Glutamatergic neuron (in vitro differentiated cells): ENCODE measurements around the gene GJA3. TPM values are rescaled to one million over a fixed set of nuclear protein-coding genes. Genes with fewer than 3 reads are reported as not detected.

Experiments
- DNase-seq: peaks from one replicate; pipeline ENCODE4 v3.0.0; 2022
- H3K27ac Mint-ChIP-seq: one replicate; pipeline ENCODE4 v1.8.0; 2020; ENCODE audit warnings: mild to moderate bottlenecking, mixed read lengths, inconsistent platforms; ENCODE audit not compliant: unreplicated experiment
- H3K27me3 Mint-ChIP-seq: one replicate; pipeline ENCODE4 v1.8.0; 2020; ENCODE audit warnings: mild to moderate bottlenecking, moderate library complexity, mixed read lengths, inconsistent platforms; ENCODE audit not compliant: unreplicated experiment
- H3K36me3 Mint-ChIP-seq: one replicate; pipeline ENCODE4 v1.8.0; 2020; ENCODE audit warnings: mild to moderate bottlenecking, mixed read lengths, inconsistent platforms; ENCODE audit not compliant: unreplicated experiment
- H3K4me1 Mint-ChIP-seq: one replicate; pipeline ENCODE4 v1.8.0; 2020; ENCODE audit warnings: mild to moderate bottlenecking, low read depth, mixed read lengths, inconsistent platforms; ENCODE audit not compliant: unreplicated experiment
- H3K4me3 Mint-ChIP-seq: one replicate; pipeline ENCODE4 v1.8.0; 2020; ENCODE audit warnings: mild to moderate bottlenecking, mixed read lengths, inconsistent platforms; ENCODE audit not compliant: unreplicated experiment
- H3K9me3 Mint-ChIP-seq: one replicate; pipeline ENCODE4 v1.8.0; 2020; ENCODE audit warnings: mild to moderate bottlenecking, moderate library complexity, mixed read lengths, inconsistent platforms; ENCODE audit not compliant: unreplicated experiment
- total RNA-seq: library from RNA; stranded (reverse); fragmentation: NEBNext Ultra II Directional; extraction: Animal tissue kit (Norgen Biotek cat#: 25700); gene quantifications from one replicate; pipeline ENCODE4 v1.2.1, GENCODE V29; 2021; ENCODE audit not compliant: unreplicated experiment
- TF ChIP-seq, protein P1 (sequence below): fragments of 200-600 bp; sonication (generic); IDR thresholded peaks from one replicate; pipeline ENCODE4 v1.5.0; 2021; ENCODE audit not compliant: partially characterized antibody, unreplicated experiment

The GJA3 gene
- total RNA-seq, 1 donor from 2014 or later, result not detected

DNA sequence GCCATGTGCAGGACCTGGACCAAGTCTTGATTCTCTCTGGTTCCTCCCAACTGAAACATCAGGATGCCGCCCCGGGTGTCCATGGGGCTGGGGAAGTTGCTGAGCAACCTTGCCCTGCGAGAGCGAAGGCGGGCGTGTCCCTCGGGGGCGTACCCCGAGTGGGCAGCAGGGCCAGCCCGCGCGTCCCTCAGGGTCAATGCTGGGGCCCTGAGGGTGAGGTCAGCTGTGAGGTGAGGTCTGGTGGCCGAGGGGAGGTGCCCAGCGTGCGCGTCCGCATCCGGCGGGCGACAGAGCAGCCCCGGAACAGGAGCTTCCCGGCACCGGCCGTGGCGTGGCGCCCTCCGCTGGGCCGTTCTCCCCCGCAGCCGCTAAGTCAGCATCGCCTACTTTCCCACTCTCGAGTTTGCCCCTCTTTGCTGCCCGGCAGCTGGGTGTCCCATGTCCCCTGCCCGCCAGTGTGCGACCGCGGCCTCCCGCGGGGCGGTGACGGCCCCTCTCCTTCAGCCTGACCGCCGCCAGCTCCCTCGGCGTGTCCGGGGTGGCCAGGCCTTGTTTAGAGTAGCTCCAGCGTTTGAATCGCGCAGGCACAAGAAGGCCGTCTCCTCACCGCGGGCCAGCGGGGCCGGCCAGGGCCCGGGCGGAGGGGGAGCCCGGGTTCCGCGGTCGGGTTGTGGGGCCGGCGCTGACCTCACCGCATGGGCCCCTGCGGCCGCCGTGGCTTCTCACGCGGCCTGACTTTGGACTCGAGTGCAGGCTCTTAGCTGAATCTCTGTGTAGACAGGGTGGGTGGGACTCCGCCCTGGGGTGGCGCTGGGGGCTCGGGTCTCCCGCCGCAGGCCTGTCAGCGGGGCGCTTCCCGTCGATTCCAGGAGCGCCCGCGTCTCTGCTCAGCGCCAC, 33.0 kb downstream of the GJA3 start:
- Mint-ChIP-seq H3K27me3 (peaks cover 7% of the 10 kb centered on the region), H3K4me1 (no peaks in the 10 kb centered on the region), H3K36me3 (no peaks in the 10 kb centered on the region), H3K4me3 (peak overlapping the region; percentile 60), H3K27ac (no peak overlapping the region), H3K9me3 (no peaks in the 10 kb centered on the region)
- DNase-seq, result peak; percentile 72
- TF ChIP-seq, protein P1, sequence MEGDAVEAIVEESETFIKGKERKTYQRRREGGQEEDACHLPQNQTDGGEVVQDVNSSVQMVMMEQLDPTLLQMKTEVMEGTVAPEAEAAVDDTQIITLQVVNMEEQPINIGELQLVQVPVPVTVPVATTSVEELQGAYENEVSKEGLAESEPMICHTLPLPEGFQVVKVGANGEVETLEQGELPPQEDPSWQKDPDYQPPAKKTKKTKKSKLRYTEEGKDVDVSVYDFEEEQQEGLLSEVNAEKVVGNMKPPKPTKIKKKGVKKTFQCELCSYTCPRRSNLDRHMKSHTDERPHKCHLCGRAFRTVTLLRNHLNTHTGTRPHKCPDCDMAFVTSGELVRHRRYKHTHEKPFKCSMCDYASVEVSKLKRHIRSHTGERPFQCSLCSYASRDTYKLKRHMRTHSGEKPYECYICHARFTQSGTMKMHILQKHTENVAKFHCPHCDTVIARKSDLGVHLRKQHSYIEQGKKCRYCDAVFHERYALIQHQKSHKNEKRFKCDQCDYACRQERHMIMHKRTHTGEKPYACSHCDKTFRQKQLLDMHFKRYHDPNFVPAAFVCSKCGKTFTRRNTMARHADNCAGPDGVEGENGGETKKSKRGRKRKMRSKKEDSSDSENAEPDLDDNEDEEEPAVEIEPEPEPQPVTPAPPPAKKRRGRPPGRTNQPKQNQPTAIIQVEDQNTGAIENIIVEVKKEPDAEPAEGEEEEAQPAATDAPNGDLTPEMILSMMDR, result no peak

DNA sequence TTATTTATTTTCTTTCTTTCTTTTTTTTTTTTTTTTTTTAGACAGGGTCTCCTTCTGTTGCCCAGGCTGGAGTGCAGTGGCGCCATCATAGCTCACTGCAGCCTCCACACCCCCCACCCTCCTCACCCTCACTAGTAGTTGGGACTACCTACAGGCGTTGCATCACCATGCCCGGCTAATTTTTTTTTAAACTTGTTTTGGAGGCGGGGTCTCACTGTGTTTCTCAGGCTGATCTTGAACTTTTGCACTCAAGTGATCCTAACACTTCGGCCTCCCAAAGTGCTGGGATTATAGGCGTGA, 33.6 kb downstream of the GJA3 start:
- no peaks in the 10 kb centered on the region for H3K36me3 Mint-ChIP-seq
- H3K9me3 Mint-ChIP-seq, result no peaks in the 10 kb centered on the region
- no peak overlapping the region for H3K27ac Mint-ChIP-seq
- peaks cover 7% of the 10 kb centered on the region for H3K27me3 Mint-ChIP-seq
- H3K4me1 Mint-ChIP-seq, result no peaks in the 10 kb centered on the region
- peak overlapping the region; percentile 60 for H3K4me3 Mint-ChIP-seq
- no peak for DNase-seq
- TF ChIP-seq, protein P1, result no peak

DNA sequence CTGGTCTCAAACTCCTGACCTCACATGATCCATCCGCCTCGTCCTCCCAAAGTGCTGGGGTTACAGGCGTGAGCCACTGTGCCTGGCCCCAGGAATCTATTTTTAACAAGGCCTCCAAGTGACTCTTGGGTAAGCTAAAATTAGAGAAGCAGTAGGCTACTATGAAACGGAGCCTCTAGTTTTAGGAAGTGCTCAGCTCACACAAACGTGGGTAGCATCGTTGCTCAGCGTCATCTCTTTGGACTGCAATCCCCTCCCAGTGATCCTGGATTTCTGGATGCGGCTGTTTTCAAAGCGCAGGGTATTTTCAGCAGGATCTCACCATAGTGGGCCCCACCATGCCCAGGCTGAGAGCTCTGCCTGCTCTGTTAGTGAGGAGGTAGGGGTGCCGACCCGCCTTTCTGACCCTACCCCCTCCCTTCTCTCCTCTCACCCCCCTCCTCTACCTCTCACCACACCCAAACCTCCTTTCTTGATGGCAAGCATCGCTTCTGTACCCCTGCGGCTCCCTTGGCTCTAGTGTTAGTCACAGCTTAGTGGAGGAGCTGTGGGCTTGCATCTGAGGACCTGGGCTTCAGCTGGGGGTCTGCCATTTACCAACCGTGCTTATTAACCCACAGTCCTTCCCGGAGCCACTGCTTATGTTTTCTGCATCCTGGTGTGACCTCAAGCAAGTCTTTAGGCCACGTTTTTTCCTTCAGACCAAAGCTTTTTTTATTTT, 34.2 kb downstream of the GJA3 start:
- DNase-seq, result no peak
- Mint-ChIP-seq H3K27ac (no peak overlapping the region), H3K4me3 (no peak overlapping the region), H3K4me1 (no peaks in the 10 kb centered on the region), H3K9me3 (no peaks in the 10 kb centered on the region), H3K27me3 (peaks cover 7% of the 10 kb centered on the region), H3K36me3 (no peaks in the 10 kb centered on the region)
- TF ChIP-seq, protein P1, result no peak

DNA sequence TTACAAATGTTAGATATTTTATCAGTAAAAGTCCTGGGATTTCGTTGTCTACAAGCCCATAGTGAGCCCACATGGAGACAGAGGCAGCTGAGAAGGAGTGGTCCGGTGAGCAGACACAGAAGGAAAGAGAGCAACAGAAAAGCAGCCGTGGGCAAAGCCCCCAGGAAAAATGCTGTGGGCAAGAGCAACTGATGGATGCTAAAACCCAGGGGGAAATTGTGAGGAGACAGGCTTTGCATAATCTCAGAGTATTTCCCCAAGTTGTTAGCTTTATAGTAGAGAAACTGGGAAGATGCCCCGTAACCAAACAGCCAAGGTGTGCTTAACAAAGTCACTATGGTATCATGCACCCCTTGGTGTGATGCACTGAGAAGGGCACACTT, 35.1 kb downstream of the GJA3 start:
- no peaks in the 10 kb centered on the region for H3K9me3 Mint-ChIP-seq
- no peak for DNase-seq
- no peak overlapping the region for H3K27ac Mint-ChIP-seq
- TF ChIP-seq, protein P1, result no peak
- no peaks in the 10 kb centered on the region for H3K36me3 Mint-ChIP-seq
- H3K27me3 Mint-ChIP-seq, result peaks cover 7% of the 10 kb centered on the region
- H3K4me1 Mint-ChIP-seq, result no peaks in the 10 kb centered on the region
- no peak overlapping the region for H3K4me3 Mint-ChIP-seq
